H1 (cell line): ENCODE data around the gene NUP210L. TPM values are rescaled to one million over a fixed set of nuclear protein-coding genes. Genes with fewer than 3 reads are reported as not detected.

Experiments used
- E2F6 ChIP-seq: IDR thresholded peaks from 2 replicates; pipeline ENCODE4 v1.6.1; 2012; ENCODE audit warnings: inconsistent platforms
- KDM5A ChIP-seq: fragments of 200-600 bp; IDR thresholded peaks from 2 replicates; pipeline ENCODE4 v1.7.1; 2012; ENCODE audit warnings: mild to moderate bottlenecking, low read length, inconsistent platforms, mixed read lengths
- MAFK ChIP-seq: IDR thresholded peaks from 2 replicates; pipeline ENCODE4 v1.6.1; 2012; ENCODE audit warnings: low read depth, mild to moderate bottlenecking, improper control_type of control experiment, low read length
- RAD21 ChIP-seq, 2 experiments: IDR thresholded peaks in 1 of 2; conservative IDR thresholded peaks in 1 of 2; 2 replicates each; pipeline ENCODE4 v1.6.1; 2011; ENCODE audit warnings: low read depth in 2 of 2, low read length in 2 of 2, improper control_type of control experiment in 1 of 2, inconsistent platforms in 1 of 2, mild to moderate bottlenecking in 1 of 2, moderate library complexity in 1 of 2
- polyA plus RNA-seq, 7 experiments: library from polyadenylated mRNA; depleted of rRNA in 3 of 7; stranded (reverse) in 5 of 7; unstranded in 2 of 7; fragments of >200 nt in 5 of 7; fragments of 200-250 nt in 2 of 7; gene quantifications; 1 replicate in 5 of 7; 2 replicates in 1 of 7; 4 replicates in 1 of 7; pipeline versions ENCODE4 v1.2.1 to v1.2.3, GENCODE V29; 2011 to 2013; ENCODE audit warnings: missing spikeins in 2 of 7, mixed read lengths in 2 of 7
- total RNA-seq: library from RNA; stranded (reverse); fragmentation: NEBNext Ultra II Directional; extraction: Animal tissue kit (Norgen Biotek cat#: 25700); gene quantifications from 2 replicates; pipeline ENCODE4 v1.2.1, GENCODE V29; 2021

The NUP210L gene
- total and polyA plus RNA-seq, 2 of the 8 experiments (the other 6 are each of a cell fraction or from before 2014, with no cell fraction given), result not detected

GRCh38 chr1:153970346-153970745 is 184.5 kb downstream of the NUP210L start (continued):
- TF ChIP-seq E2F6, result no peak
- no peak for TF ChIP-seq RAD21 (IDR thresholded peaks at IDR 0.05 in 1 of 2, conservative IDR thresholded peaks at IDR 0.05 in 1 of 2; ENCODE audit: low read depth in 2 of 2, low read length in 2 of 2)
- no peak for TF ChIP-seq MAFK
- TF ChIP-seq KDM5A, result no peak
- TF ChIP-seq, all 59 proteins: peak for 0
